K562 (cell line): Measurements from ENCODE around the gene C16orf90. TPM values are rescaled to one million over a fixed set of nuclear protein-coding genes. Genes with fewer than 3 reads are reported as not detected.

Experiments
- ARNT ChIP-seq, 2 experiments: fragments of 450-650 bp; IDR thresholded peaks; 2 replicates each; pipeline ENCODE4 v1.6.1; 2016; ENCODE audit warnings: mild to moderate bottlenecking in 1 of 2
- BACH1 ChIP-seq: fragments of 200-800 bp; sonication (Bioruptor generic); IDR thresholded peaks from 2 replicates; pipeline ENCODE4 v1.6.1; 2016; ENCODE audit warnings: missing genetic modification characterization, missing compliant biosample characterization
- CBX1 ChIP-seq: sonication (generic); IDR thresholded peaks from 2 replicates; pipeline ENCODE4 v1.6.1; 2016; ENCODE audit warnings: antibody characterized with exemption, low read depth, mild to moderate bottlenecking
- CBX8 ChIP-seq: fragments of 200-600 bp; sonication (generic); IDR thresholded peaks from 2 replicates; pipeline ENCODE4 v1.6.1; 2012; ENCODE audit warnings: borderline replicate concordance, mixed run types, low read depth, mild to moderate bottlenecking, moderate library complexity, mixed read lengths, low read length, control low read depth, inconsistent platforms; ENCODE audit not compliant: poor library complexity, severe bottlenecking; ENCODE audit errors: extremely low read depth
- ETV5 ChIP-seq: sonication (generic); formaldehyde crosslinking; IDR thresholded peaks from 2 replicates; pipeline ENCODE4 v1.4.0; 2020; ENCODE audit warnings: low read depth, mild to moderate bottlenecking, missing genetic modification reagents
- FOXK1 ChIP-seq: sonication (generic); formaldehyde crosslinking; IDR thresholded peaks from 2 replicates; pipeline ENCODE4 v1.8.0; 2022; ENCODE audit warnings: missing genetic modification reagents, mild to moderate bottlenecking, borderline replicate concordance
- FOXP1 ChIP-seq: sonication (generic); formaldehyde crosslinking; IDR thresholded peaks from 2 replicates; pipeline ENCODE4 v1.8.0; 2022; ENCODE audit warnings: mild to moderate bottlenecking, missing genetic modification reagents
- GTF2F1 ChIP-seq: IDR thresholded peaks from 2 replicates; pipeline ENCODE4 v1.6.1; 2011; ENCODE audit warnings: low read depth, low read length, improper control_type of control experiment
- HNRNPUL1 ChIP-seq: fragments of 200-400 bp; formaldehyde crosslinking; IDR thresholded peaks from 2 replicates; pipeline ENCODE4 v1.6.1; 2017; ENCODE audit warnings: low read length
- IRF2 ChIP-seq: sonication (generic); formaldehyde crosslinking; IDR thresholded peaks from 2 replicates; pipeline ENCODE4 v1.8.1; 2022; ENCODE audit warnings: mild to moderate bottlenecking, missing genetic modification reagents
- NFE2 ChIP-seq: IDR thresholded peaks from 2 replicates; pipeline ENCODE4 v1.6.1; 2014; ENCODE audit warnings: antibody characterized with exemption, low read depth
- NR2C1 ChIP-seq, 2 experiments: fragments of 450-650 bp; IDR thresholded peaks; 2 replicates each; pipeline ENCODE4 v1.6.1; 2017; ENCODE audit warnings: mild to moderate bottlenecking in 2 of 2, antibody characterized with exemption in 1 of 2, inconsistent platforms in 1 of 2, missing compliant biosample characterization in 1 of 2, missing genetic modification characterization in 1 of 2
- PML ChIP-seq: IDR thresholded peaks from 2 replicates; pipeline ENCODE4 v1.6.1; 2012; ENCODE audit warnings: low read length, inconsistent platforms
- RAD21 ChIP-seq, 2 experiments: fragments of 250-450 bp in 1 of 2; fragments of 450-650 bp in 1 of 2; sonication (Bioruptor Pico) in 1 of 2; formaldehyde crosslinking in 1 of 2; IDR thresholded peaks in 1 of 2; conservative IDR thresholded peaks in 1 of 2; 2 replicates each; pipeline versions ENCODE4 v1.4.0 to v1.8.0; 2020 to 2022; ENCODE audit warnings: mild to moderate bottlenecking in 2 of 2, moderate library complexity in 1 of 2
- SMAD1 ChIP-seq: fragments of 150-350 bp; IDR thresholded peaks from 2 replicates; pipeline ENCODE4 v1.6.1; 2014; ENCODE audit warnings: low read length, low read depth; ENCODE audit not compliant: partially characterized antibody
- SOX6 ChIP-seq: fragments of 450-650 bp; IDR thresholded peaks from 2 replicates; pipeline ENCODE4 v1.6.1; 2014; ENCODE audit warnings: mild to moderate bottlenecking
- STAG1 ChIP-seq: sonication (generic); formaldehyde crosslinking; IDR thresholded peaks from 2 replicates; pipeline ENCODE4 v1.5.0; 2020; ENCODE audit warnings: missing genetic modification reagents, borderline replicate concordance
- TRIM28 ChIP-seq: fragments of 450-650 bp; IDR thresholded peaks from 2 replicates; pipeline ENCODE4 v1.6.1; 2017
- ZKSCAN3 ChIP-seq: fragments of 250-450 bp; sonication (Bioruptor Pico); IDR thresholded peaks from 2 replicates; pipeline ENCODE4 v1.4.0; 2020
- ZNF24 ChIP-seq: fragments of 450-650 bp; IDR thresholded peaks from 2 replicates; pipeline ENCODE4 v1.6.1; 2016
- ZNF316 ChIP-seq: fragments of 450-650 bp; IDR thresholded peaks from 2 replicates; pipeline ENCODE4 v1.6.1; 2016
- ZNF324 ChIP-seq: fragments of 250-450 bp; sonication (Bioruptor Pico); IDR thresholded peaks from 2 replicates; pipeline ENCODE4 v1.4.0; 2020; ENCODE audit warnings: mild to moderate bottlenecking
- ZNF507 ChIP-seq: conservative IDR thresholded peaks from 2 replicates; pipeline ENCODE4 v1.6.1; 2017; ENCODE audit warnings: missing genetic modification characterization, missing compliant biosample characterization
- ZNF764 ChIP-seq: fragments of 250-450 bp; sonication (Bioruptor Pico); IDR thresholded peaks from 2 replicates; pipeline ENCODE4 v1.4.0; 2020; ENCODE audit warnings: low read depth, mild to moderate bottlenecking, moderate library complexity
- polyA plus RNA-seq, 8 experiments: library from polyadenylated mRNA; depleted of rRNA in 4 of 8; stranded (reverse) in 5 of 8; unstranded in 3 of 8; fragments of >200 nt; fragmentation: Nextera tagmentation in 2 of 8; fragmentation: Illumina TruSeq in 1 of 8; extraction: Ambion mirVana in 2 of 8; extraction: Trizol in 1 of 8; gene quantifications; 2 replicates each; pipeline versions ENCODE4 v1.2.1 to v1.2.3, GENCODE V29; 2011 to 2014; ENCODE audit warnings: inconsistent platforms in 1 of 8, missing spikeins in 1 of 8
- total RNA-seq, 7 experiments: library from RNA; depleted of rRNA in 6 of 7; stranded (reverse); fragments of >200 nt in 6 of 7; fragmentation: Illumina TruSeq in 2 of 7; extraction: Trizol in 2 of 7; gene quantifications; 2 replicates each; pipeline versions ENCODE4 v1.2.1 to v1.2.3, GENCODE V29; 2011 to 2021; ENCODE audit warnings: low replicate concordance in 1 of 7
- TF ChIP-seq, protein P1 (sequence below): fragments of 450-650 bp; IDR thresholded peaks from 2 replicates; pipeline ENCODE4 v1.6.1; 2014; ENCODE audit warnings: low read depth, mild to moderate bottlenecking, moderate library complexity, borderline replicate concordance
- TF ChIP-seq, protein P2 (sequence below): fragments of 250-450 bp; sonication (Bioruptor Pico); IDR thresholded peaks from 2 replicates; pipeline ENCODE4 v1.8.0; 2022; ENCODE audit warnings: moderate library complexity, mild to moderate bottlenecking, inconsistent platforms

Gene C16orf90
- total and polyA plus RNA-seq, 9 of the 15 experiments (the other 6 are each of a cell fraction or from before 2014, with no cell fraction given), result not detected

DNA sequence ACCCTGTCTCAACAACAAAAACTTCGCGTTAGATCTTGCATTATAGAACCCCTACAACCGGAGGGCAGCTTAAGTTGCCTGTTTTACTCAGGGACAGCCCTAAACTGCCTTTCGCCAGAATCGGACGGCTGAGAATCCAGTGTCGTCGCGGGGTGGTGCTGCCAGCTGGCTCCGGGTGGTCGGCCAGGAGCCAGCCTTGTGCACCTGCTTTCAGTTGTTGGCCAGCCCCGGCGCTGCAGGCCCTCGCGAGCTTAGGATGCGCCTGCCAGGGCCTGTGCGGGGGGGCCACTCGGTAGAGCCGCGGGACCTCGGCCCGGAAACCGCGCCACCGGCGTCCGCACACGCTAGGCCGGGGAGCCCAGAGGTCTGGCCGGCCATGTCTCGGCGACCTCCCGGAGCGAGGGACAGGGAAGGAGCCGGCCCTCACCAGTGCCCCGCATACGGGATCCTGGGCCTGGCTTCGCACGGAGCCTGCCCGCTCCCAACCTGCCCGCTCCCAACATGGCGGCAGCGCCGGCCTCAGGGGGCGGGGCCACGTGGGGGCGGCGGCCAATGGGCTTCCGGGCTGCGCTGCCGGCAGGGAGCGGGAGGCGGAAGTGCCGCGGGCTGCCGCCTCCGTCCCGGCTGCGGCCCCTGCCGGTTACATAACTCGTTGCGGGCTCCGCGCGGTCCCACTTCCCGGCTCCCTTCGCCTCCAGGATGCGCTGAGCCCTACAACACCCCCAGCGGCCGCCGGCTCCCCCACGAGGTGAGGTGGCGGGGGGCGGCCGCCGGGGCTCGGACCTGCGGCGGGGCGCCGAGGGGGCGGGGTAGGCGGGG is 37.6 kb downstream of the C16orf90 start (continued):
- TF ChIP-seq ZNF324 (CRISPR knock-in tag), result no peak
- peak; percentile 90 for TF ChIP-seq FOXP1
- TF ChIP-seq ZNF316, result no peak
- peak; percentile 89; the same call in 1 of the 2 replicates for TF ChIP-seq CBX1
- TF ChIP-seq, protein P1, sequence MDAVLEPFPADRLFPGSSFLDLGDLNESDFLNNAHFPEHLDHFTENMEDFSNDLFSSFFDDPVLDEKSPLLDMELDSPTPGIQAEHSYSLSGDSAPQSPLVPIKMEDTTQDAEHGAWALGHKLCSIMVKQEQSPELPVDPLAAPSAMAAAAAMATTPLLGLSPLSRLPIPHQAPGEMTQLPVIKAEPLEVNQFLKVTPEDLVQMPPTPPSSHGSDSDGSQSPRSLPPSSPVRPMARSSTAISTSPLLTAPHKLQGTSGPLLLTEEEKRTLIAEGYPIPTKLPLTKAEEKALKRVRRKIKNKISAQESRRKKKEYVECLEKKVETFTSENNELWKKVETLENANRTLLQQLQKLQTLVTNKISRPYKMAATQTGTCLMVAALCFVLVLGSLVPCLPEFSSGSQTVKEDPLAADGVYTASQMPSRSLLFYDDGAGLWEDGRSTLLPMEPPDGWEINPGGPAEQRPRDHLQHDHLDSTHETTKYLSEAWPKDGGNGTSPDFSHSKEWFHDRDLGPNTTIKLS, result peak; percentile 87
- TF ChIP-seq, protein P2, sequence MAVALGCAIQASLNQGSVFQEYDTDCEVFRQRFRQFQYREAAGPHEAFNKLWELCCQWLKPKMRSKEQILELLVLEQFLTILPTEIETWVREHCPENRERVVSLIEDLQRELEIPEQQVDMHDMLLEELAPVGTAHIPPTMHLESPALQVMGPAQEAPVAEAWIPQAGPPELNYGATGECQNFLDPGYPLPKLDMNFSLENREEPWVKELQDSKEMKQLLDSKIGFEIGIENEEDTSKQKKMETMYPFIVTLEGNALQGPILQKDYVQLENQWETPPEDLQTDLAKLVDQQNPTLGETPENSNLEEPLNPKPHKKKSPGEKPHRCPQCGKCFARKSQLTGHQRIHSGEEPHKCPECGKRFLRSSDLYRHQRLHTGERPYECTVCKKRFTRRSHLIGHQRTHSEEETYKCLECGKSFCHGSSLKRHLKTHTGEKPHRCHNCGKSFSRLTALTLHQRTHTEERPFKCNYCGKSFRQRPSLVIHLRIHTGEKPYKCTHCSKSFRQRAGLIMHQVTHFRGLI (CRISPR knock-in tag), result no peak
- TF ChIP-seq RAD21 (CRISPR knock-in tag; conservative IDR thresholded peaks at IDR 0.05 in 1 of 2, IDR thresholded peaks at IDR 0.05 in 1 of 2), result peak; percentile 49 to 53
- TF ChIP-seq NR2C1 (IDR thresholded peaks at IDR 0.05), result peak; percentile 32; the same call in 1 of the 2 replicates
- 0 out of 2 replicates have a peak, but pooled peaks have one; percentile 20 for TF ChIP-seq NR2C1 (tag; IDR thresholded peaks at IDR 0.05)
- no peak for TF ChIP-seq FOXK1 (CRISPR knock-in tag)
- no peak for TF ChIP-seq IRF2 (CRISPR knock-in tag)
- TF ChIP-seq HNRNPUL1, result no peak
- TF ChIP-seq ETV5 (CRISPR knock-in tag), result peak; percentile 71; the same call in 1 of the 2 replicates
- no peak for TF ChIP-seq NFE2
- TF ChIP-seq GTF2F1, result no peak
- peak; percentile 49; the same call in 1 of the 2 replicates for TF ChIP-seq PML
- no peak for TF ChIP-seq ZNF507 (tag)
- no peak for TF ChIP-seq ZNF764 (CRISPR knock-in tag)
- TF ChIP-seq BACH1 (tag), result no peak
- TF ChIP-seq ZKSCAN3 (CRISPR knock-in tag), result no peak
- no peak for TF ChIP-seq TRIM28
- TF ChIP-seq STAG1 (CRISPR knock-in tag), result no peak
- no peak for TF ChIP-seq ARNT (IDR thresholded peaks at IDR 0.05)
- peak; percentile 86 for TF ChIP-seq SMAD1
- no peak for TF ChIP-seq ZNF24
- TF ChIP-seq SOX6, result peak; percentile 46; the same call in 1 of the 2 replicates
- TF ChIP-seq CBX8, result no peak
